GM19395 (cell line): ENCODE data around the gene LRRC8C.
"Not testable (repeated sequence)": the region's sequence is repeated elsewhere in the genome, so short reads cannot be mapped to it uniquely, and the experiment has no call there.

Experiments used
- ATAC-seq: cut with Tn5 transposase; IDR thresholded peaks from one replicate; pipeline ENCODE4 v1.9.1; 2021; ENCODE audit warnings: mild to moderate bottlenecking, moderate library complexity; ENCODE audit not compliant: unreplicated experiment

LRRC8C gene

DNA sequence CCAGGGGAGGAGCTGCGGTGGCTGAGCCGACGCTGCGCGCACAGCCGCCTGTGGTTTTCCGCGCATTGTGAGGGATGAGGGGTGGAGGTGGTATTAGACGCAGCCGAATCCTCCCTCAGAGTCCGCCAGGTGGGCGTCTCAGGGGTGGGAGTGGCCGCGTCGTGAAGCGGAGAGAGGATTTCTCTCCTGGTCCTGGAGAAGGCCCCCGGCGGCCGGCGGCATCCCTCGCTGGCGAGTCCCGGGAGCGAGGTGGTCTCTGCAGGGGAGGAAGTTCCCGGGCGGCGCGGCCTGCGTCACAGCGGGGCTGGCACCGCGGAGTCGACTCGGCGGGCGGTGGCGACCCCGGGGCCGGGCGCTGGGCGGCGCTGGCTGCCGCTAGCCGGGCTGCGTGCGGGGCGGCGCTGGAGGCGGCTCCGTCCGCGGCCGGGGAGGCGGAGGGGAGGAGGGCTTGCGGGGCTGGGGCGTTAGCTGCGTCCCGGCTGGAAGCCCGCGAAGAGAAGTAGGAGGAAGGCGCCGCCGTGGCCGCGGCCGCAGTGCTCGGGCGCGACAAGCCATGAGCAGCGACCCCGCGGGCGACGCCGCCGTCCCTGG is at the start of gene LRRC8C:
LRRC8C (plus strand) TSS at position 464 of the 591 bp plus-strand sequence. CDS start 53,354 bp downstream, outside the sequence.
- ATAC-seq = peak; percentile 78

DNA sequence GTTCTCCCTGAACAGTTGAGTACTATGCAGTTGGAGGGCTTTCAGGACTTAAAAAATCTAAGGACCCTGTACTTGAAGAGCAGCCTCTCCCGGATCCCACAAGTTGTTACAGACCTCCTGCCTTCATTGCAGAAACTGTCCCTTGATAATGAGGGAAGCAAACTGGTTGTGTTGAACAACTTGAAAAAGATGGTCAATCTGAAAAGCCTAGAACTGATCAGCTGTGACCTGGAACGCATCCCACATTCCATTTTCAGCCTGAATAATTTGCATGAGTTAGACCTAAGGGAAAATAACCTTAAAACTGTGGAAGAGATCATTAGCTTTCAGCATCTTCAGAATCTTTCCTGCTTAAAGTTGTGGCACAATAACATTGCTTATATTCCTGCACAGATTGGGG is 48.7 kb upstream of the LRRC8C start:
- no peak for ATAC-seq

DNA sequence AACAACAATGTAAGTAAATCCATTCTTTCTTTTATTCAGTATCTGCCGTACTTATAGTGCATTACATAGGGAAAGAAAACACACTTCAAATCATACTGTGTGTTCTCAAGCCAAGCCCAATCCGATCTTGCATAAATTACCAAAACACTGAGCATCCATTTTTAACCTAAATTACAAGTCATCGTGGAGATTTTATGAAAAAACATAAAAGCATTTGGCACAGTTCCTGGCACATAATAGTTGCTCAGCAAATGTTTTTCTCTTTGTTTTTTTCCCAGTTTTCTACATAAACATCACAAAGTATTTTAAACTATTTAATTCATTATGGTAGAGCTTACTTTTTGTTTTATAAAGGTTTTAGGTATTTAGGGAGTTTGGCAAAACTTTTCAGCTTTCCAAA is 48.1 kb upstream of the LRRC8C start:
- ATAC-seq = no peak

DNA sequence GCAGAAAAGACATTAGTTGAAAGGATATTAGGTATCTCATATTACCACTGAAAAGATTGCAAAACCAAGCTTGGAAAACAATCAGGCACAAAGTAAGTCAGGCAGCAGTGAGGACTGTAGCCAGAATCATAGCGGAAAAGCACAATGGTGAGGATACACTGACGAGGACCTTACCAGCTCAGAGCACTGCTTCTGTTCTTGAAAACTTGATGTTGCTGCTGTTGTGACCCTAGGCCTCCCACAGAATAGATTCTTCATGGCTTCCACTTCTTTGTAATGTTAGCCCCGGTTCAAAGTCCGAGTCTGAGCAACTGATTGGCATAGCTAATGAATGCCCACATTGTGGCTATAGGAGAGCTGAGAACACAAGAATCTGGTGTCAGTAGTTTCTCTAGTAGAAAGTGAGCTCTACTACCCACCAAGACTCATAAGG is 45.2 kb upstream of the LRRC8C start:
- ATAC-seq = no peak

DNA sequence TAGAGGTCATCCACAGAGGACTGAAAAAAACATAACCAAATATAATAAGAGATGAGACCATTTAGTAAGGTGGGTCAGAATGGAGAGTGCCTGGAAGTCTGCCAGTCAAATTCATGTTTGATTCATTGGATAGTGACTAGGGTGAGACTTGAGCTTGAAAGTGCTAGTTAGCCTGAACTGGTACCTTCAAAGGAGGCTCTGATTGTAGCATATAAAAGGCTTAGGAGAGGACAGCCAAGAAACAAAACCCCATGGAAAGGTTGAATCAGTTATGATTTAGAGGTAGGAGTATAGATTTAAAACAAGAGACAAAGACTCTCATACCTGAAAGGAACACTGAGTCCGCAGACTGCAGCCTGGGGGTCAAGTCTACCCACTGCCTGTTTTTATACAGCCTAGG is 44.4 kb upstream of the LRRC8C start:
- ATAC-seq = no peak

DNA sequence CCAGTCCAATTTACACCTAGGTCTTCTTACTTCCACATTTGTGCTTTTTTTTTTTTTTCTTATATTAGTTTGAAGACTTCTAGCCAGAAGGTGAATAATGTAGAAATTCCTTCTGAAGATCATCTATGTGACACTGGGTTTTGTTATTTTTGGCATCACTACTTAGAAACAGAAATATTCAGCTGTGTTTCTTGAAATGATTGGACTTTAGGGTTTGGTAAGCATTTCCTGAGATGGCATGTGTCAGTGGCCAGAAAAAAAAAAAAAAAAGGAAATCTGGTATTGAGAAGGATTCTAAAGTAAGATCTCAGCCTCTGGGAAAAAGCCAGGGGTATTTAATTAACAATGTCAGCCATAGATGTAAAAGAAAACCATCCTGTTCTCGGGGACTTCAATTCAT is 43.4 kb upstream of the LRRC8C start:
- no peak for ATAC-seq

DNA sequence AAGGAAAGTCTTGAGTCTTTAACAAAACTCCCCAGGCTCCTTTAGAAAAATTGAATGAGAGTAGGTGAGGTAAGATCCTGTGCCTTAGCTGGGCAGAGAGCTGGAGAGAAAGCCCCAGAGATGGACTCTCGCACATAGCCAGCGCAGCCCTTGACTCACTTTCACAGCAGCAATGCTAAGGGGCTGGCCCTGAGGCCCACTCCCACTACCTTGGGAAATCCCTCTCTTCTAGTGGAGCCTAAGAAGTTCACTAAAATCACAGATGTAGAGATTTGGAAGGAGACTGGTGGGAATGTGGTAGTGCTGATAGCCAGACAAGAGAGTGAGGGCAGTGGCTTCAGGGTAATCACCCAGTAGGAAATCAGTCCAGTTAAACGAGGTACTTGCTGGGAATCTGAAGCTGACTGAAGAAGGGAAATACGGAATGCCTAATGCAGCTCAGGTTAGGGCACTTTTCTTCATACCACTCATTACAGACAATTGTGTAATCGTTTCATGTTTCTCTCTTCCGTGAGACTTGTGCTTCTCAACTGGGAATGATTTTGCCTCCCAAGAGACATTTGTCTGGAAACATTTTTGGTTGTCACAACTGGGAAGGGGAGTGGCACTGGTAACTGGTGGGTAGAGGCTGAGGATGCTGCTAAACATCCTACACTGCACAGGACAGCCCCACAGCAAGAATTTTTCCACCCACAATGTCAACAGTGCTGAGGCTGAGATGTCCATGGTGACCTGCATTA is 42.4 kb upstream of the LRRC8C start:
- ATAC-seq = no peak

DNA sequence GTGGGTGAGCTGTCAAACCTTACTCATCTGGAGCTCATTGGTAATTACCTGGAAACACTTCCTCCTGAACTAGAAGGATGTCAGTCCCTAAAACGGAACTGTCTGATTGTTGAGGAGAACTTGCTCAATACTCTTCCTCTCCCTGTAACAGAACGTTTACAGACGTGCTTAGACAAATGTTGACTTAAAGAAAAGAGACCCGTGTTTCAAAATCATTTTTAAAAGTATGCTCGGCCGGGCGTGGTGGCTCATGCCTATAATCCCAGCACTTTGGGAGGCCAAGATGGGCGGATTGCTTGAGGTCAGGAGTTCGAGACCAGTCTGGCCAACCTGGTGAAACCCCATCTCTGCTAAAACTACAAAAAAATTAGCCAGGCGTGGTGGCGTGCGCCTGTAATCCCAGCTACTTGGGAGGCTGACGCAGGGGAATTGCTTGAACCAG is 40.0 kb upstream of the LRRC8C start:
- ATAC-seq = not testable (repeated sequence)

DNA sequence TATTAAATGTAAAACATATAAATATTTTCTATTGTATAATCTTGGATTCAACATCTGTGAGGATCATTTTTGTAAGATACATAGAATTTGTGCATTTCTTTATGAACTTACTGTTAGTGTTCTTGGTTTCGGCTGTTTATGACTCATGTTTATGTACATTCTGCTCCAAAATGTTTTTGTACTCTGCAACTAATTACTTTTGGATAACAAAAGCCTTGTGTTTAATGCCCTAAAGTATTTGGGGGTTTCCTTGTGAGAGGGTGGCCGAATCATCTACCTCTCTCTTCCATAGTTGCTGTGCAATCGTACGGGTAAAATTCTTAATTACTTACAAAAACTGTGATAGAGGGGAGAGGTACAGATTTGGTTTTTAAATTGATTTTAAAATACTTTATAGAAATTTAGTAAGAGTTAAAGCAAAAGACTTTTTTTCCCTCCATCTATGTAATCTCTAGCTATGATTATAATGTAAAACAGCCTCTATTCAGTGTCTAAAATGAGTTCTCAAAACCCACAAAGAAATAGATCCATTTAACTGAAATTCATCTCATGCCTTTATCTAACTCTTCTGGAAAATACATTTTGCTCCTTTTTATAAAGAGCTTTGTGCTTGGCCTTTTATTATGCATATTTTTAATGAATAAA is 38.7 kb upstream of the LRRC8C start:
- ATAC-seq = no peak

DNA sequence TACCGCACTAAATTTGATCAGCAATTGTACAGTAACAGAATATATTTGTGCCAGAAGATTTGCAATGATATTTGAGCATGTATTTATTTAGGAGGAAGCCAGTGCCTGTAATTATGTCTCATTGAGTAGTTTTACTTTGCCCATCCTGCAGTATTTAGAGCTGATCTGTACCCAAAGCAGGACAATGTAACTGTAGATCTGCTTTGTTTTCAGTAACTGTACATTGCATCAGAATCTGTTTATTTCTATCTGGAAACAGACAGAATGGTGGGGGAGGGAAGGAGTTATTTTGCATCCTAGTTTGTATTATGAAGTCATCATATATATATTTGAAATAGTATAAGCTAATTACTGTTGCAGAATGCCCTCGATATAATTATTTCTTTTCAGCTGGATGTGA is 36.2 kb upstream of the LRRC8C start:
- no peak for ATAC-seq

DNA sequence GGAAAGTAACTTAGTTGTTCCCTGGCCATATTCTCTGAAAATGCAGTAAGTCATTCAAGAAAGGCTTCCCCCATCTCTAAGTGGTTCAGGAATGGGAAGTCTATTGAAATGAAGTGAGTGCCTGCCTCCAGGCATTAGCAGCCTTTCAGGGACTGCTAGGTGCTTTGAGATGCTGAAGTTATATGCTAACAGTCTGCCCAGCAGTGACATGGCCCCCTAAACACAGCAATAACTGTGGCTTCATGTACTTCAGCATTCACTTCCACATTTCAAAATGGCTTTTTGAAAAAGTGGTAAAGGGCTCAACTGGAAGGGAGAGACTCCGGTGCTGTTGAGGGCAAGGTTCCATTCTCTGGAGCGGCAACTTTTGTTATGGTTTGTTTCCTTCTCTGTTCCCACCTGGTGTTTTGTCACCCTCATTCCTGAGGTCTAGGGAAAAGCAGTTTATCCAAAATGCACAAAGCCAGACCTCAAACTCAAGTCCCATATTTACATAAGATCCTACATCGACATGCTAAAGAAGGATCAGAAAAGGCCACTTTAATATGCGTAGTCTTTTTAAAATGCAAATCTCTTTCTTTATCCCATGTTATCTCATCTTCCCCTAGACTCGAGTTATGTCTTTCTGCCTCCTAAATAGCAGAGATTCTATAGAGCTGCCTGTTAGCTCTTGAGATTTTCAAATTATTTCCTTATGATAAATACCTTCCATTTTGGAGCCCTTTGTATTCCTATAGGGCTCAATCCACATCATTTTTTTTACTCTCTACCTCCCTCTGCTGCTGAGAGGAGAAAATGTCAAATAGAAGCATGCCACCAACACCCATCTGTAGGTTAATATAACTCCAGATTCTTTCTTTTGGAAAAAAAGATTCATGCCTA is 34.2 kb upstream of the LRRC8C start:
- ATAC-seq = no peak

DNA sequence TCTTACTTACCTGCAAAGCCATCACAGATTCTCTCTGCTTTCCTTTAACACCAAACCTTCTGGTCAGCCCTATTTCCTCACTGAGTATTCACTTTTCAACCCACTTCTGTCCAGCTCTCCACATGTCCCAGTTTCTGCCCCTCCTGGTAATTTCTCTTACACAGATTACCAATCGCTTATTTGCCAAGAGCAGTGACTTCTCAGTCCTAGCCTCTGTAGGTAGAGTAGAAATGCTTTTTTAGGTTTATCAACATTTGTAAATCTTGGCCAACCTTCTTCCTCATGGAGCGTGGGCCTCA is 33.6 kb upstream of the LRRC8C start:
- no peak for ATAC-seq

DNA sequence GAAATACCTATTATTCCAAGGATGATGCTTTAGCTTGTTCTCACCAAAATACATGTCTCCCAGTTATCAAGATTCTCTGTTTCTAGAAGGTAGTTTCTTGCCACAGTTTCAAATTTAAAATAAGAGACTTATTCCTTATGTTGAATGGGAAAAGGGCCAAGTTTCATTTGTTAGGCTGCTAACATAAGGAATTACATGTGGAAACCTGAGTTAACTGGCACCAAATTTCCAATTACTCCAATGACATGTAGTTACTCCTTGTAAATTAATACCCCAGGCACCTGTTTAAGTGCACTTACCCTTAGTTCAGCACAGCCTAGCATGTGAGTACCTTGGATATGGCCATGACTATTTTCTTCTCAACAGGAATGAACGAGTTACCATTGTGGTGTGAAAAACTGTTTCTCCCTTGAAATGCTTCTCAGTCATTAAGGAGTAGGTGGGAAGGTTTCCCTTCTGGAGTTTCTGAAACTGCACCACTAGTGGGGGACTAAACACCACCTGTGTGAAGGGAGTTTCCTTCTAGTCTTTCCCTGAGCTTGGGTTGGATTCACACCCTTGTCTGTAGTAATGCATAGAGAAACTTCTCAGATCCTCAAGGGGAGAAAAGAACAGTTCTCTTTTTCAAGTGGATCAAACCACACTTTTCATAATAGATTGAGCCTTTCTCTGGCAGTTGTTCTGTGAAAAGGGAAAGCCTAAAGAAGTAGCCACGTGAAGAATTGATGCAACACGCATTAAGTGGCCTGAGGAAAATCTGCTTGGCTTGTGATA is 32.3 kb upstream of the LRRC8C start:
- ATAC-seq = no peak

DNA sequence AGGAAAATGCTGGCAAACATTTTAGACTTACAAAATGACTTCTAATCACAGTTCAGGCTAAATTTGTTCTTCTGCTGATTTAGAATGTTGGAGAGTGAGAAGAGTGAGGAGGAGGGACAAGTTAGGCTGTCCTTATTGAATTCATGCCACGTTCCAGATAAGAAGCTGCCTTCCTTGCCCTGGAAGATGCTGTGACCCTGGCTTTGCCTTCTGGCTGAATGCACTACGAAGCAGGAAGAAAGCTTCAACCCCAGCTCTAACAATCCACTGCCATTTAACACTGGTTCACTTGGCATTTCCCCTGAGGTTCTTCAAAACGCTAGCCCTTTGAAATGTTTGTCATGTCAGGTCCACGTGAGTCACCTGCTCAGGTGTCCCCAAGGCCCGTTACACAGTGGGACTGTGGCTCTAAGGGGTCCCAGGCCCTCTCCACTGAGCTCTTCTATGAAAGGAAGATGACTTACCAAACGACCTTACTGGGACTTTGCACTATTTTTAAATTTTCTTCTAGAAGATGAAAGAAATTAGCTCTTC is 30.0 kb upstream of the LRRC8C start:
- ATAC-seq = no peak

DNA sequence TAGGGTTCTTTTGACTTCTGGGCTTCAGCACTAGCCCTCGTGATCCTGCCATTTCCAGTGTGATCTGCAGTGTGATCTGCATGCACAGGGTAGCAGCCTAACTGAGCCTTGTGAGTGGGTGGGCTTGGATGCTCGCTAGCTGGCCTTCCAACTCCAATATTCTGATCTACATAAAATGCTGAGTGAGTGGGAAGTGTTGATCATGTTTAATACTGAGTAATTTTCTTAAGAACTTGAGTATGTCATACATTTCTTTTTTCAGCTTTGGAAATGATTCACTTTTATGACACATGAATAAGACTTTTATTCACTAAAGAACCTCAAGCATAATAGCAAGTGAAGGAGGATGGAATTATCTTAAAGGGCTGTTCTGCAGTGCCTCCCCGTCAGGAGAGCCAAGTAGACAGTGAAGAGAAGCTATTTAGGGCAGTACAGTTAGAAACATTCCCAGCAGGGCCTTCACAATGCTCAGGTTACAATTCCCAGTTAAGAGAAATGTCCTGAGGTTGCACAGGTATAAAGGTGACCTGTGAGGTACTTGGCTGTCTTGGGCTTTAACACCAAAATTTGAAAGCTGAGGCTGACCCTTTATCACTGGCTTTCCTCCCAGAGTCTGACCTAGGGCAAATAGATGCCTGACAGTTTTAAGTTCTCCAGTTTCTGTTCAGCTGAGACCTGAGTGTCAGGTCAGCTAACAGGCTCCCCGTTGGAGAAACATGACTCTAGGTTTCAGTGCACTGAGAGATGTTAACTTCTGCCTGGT is 29.1 kb upstream of the LRRC8C start:
- ATAC-seq = no peak

DNA sequence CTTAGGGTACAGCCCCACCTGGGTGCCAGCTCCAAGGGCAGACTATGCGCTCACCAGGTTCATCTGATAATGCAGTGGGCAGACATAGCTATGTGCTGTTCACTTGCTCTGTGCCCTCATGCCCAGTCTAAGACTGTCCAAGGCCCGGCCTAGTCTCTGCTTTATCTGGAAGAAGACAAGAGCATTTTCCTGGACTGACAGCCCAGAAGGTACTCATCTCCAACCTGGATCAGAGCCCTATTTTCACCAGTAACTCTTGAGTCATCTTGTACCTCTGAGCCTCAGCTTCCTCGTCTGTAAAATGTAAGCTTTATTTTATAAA is 28.5 kb upstream of the LRRC8C start:
- ATAC-seq = no peak

DNA sequence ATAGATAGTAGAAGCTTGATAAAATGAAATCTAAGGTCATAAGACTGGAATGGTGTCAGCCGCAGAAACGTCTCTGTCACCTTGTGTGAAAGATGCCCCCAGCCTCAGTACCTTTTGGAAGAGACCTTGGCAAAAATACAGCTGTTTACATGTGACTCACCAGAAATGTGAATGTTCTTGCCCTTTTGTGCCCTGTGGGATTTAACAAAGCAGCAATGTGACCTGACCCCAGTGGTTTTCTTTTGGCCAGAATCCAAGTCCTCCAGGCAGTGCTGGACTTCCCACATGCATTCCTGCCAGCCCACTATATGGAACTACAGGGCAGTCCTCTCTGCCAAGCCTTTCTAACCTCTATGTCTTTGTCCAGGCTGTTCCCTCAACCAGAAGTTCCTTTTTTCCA is 27.2 kb upstream of the LRRC8C start:
- ATAC-seq = no peak

DNA sequence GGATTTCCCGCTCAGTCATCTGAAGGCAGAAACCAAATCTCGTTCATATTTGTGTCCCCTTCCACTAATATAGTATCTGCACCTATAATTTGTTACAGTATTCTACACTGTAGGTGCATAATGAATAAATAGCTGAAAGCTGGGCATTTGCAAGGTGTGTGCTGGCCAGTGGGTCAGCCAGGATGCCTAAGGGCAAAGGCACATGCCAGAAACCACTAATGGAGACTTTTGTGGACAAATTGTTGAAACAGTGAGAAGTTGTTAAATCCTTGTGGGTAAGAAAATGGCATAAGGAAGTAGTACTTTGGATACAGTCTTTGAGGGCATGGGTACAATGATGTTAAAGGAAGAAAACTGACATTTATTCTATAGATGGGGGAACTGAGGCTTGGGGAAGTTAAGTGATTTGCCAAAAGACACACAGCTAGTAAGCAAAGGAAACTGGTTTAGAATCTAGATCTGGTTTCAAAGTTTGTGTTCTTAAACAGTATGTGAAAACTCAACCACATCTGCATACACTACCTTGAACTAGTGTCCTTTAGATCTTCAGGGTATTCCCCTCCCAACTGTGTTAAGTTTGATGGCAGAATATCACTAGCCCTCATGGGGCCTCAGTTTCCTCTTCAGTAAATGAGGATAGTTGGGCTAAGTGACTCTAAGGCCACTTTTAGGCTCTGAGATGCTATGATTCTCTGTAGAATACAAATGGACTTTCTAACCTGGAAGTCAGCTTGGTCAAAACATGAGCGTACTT is 26.5 kb upstream of the LRRC8C start:
- no peak for ATAC-seq

DNA sequence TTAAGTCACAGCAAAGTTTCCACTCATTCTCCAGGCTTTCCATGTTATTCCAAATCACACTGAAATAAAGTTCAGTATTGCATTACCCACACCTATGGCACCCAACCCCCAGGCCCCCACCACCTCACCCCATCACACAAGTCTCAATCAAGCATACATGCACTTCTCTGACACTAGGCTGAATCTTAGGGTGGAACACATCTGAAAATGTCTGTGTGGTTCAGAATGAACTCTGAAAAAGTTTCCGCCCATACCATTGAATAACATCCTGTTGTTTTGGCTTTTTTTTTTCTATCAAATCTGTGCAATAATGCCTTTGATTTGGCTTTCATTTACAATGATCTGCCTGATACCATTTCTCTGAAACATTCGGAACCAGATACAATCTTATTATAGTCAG is 25.8 kb upstream of the LRRC8C start:
- no peak for ATAC-seq
